A549 (cell line): Measurements from ENCODE around the gene UTS2B.

ENCODE experiments used
- CTCF ChIP-seq: fragments of >200 bp; sonication (Bioruptor Twin); formaldehyde crosslinking; IDR thresholded peaks from 3 replicates; pipeline ENCODE4 v1.5.1; 2016
- REST ChIP-seq: fragments of 200-600 bp; sonication (generic); IDR thresholded peaks from 2 replicates; pipeline ENCODE4 v1.6.1; 2016; ENCODE audit warnings: antibody characterized with exemption, mild to moderate bottlenecking, moderate library complexity

GRCh38 chr3:191334346-191334893 is 4.1 kb upstream of the UTS2B start:
- TF ChIP-seq CTCF (no peak), REST (no peak)
